OCI-LY7 (cell line): ENCODE results near the gene MAN1B1. TPM values are rescaled to one million over a fixed set of nuclear protein-coding genes. Genes with fewer than 3 reads are reported as not detected.

Source experiments
- BruUV-seq: library from RNA; stranded (reverse); fragments of 400-500 nt; replicated peaks from 2 replicates; lab custom pipeline; 2021; lab: Mats Ljungman, UMichigan
- CTCF ChIA-PET: fragments of 300-600 bp; sonication (Branson Sonifier 250); formaldehyde crosslinking; loops from one replicate; lab custom pipeline; 2022; ENCODE audit warnings: antibody characterized with exemption; ENCODE audit not compliant: unreplicated experiment; lab: Charles Lee
- POLR2A ChIA-PET: fragments of 300-600 bp; sonication (Branson Sonifier 250); formaldehyde crosslinking; loops from one replicate; lab custom pipeline; 2022; ENCODE audit warnings: antibody characterized with exemption; lab: Charles Lee
- DNase-seq: peaks from one replicate; pipeline ENCODE4 v3.0.0-alpha.2; 2015; ENCODE audit warnings: low spot score
- H2AFZ ChIP-seq: fragments of 200-600 bp; sonication (generic), shearing (Covaris generic); 2 replicates; pipeline ENCODE4 v1.6.1; 2014; ENCODE audit warnings: mild to moderate bottlenecking, antibody characterized with exemption, low read length, moderate library complexity
- H3K27ac ChIP-seq: fragments of 200-600 bp; sonication (generic); 2 replicates; pipeline ENCODE4 v1.5.1; 2014; ENCODE audit warnings: mixed run types, low read depth, mild to moderate bottlenecking, moderate library complexity, low read length, inconsistent platforms; ENCODE audit not compliant: poor library complexity, severe bottlenecking
- H3K36me3 ChIP-seq: fragments of 200-600 bp; sonication (generic); 2 replicates; pipeline ENCODE4 v1.6.1; 2014; ENCODE audit warnings: mild to moderate bottlenecking, antibody characterized with exemption, low read length, moderate library complexity, mixed read lengths; ENCODE audit not compliant: insufficient read depth
- H3K4me1 ChIP-seq: fragments of 200-600 bp; sonication (generic); 2 replicates; pipeline ENCODE4 v1.5.1; 2014; ENCODE audit warnings: mild to moderate bottlenecking, low read length; ENCODE audit not compliant: insufficient read depth, poor library complexity, severe bottlenecking
- H3K4me2 ChIP-seq: fragments of 200-600 bp; sonication (generic); 2 replicates; pipeline ENCODE4 v1.6.1; 2014; ENCODE audit warnings: mild to moderate bottlenecking, low read length
- H3K4me3 ChIP-seq: fragments of 200-600 bp; sonication (generic); 2 replicates; pipeline ENCODE4 v1.5.1; 2014; ENCODE audit warnings: mild to moderate bottlenecking, low read depth, low read length; ENCODE audit not compliant: poor library complexity, severe bottlenecking
- H3K79me2 ChIP-seq: fragments of 200-600 bp; sonication (generic); 2 replicates; pipeline ENCODE4 v1.6.1; 2016; ENCODE audit warnings: low read depth, mild to moderate bottlenecking, low read length, moderate library complexity, mixed read lengths; ENCODE audit not compliant: insufficient read depth
- H3K9me2 ChIP-seq: fragments of 200-600 bp; sonication (generic); 2 replicates; pipeline ENCODE4 v1.6.1; 2016; ENCODE audit warnings: mild to moderate bottlenecking, low read length, mixed read lengths; ENCODE audit not compliant: insufficient read depth
- H3K9me3 ChIP-seq: fragments of 200-600 bp; sonication (generic); 2 replicates; pipeline ENCODE4 v1.6.1; 2014; ENCODE audit warnings: mild to moderate bottlenecking, mixed run types, low read length, mixed read lengths
- H4K20me1 ChIP-seq: fragments of 200-600 bp; sonication (generic); 2 replicates; pipeline ENCODE4 v1.6.1; 2014; ENCODE audit warnings: mild to moderate bottlenecking, antibody characterized with exemption, low read length, moderate library complexity, mixed read lengths; ENCODE audit not compliant: insufficient read depth
- CTCF ChIP-seq: fragments of 200-600 bp; sonication (generic); conservative IDR thresholded peaks from 2 replicates; pipeline ENCODE4 v1.5.1; 2014; ENCODE audit warnings: mild to moderate bottlenecking, antibody characterized with exemption, low read length, moderate library complexity, mixed read lengths
- EZH2phosphoT487 ChIP-seq: fragments of 200-600 bp; sonication (generic); IDR thresholded peaks from 2 replicates; pipeline ENCODE4 v1.6.1; 2018; ENCODE audit warnings: low read depth, borderline replicate concordance, mild to moderate bottlenecking, mixed run types, antibody characterized with exemption, low read length, moderate library complexity, mixed read lengths
- intact Hi-C: fragments of 100-400 bp; cut with micrococcal nuclease; formaldehyde crosslinking; loops from one replicate; pipeline ENCODE4 v1.10.0; 2022; ENCODE audit not compliant: unreplicated experiment
- total RNA-seq, 2 experiments: library from RNA; depleted of rRNA in 1 of 2; stranded (reverse); fragments of >200 nt in 1 of 2; shearing (Covaris generic) in 1 of 2; gene quantifications; 2 replicates each; pipeline ENCODE4 v1.2.3, GENCODE V29; 2014 to 2022

The MAN1B1 gene
- total RNA-seq, 2 experiments from 2014 or later, result 32.7 to 43.4 TPM

- DNase-seq, result peak; percentile 50
- Histone ChIP-seq H2AFZ (no peak overlapping the region), H4K20me1 (no peaks in the 10 kb centered on the region), H3K9me2 (no peaks in the 10 kb centered on the region), H3K79me2 (peaks cover 63% of the 10 kb centered on the region; the same call in 1 of the 2 replicates), H3K4me3 (peak overlapping the region; percentile 94), H3K27ac (peak overlapping the region; percentile 92), H3K4me1 (peaks cover 58% of the 10 kb centered on the region), H3K9me3 (no peaks in the 10 kb centered on the region), H3K36me3 (peaks cover 6% of the 10 kb centered on the region), H3K4me2 (peak overlapping the region; percentile 96)
- POLR2A ChIA-PET, result interaction anchor here (0.6 to 2.6 kb wide), 4 partner anchors 23 to 411 kb away, joined by 4 to 27 read pairs (median 8); partner anchors contain the start of genes ANAPC2 and SSNA1
- intact Hi-C loops, result loop anchor here (2.0 kb wide), 1 partner anchor 74 kb away; the partner anchor contains the start of gene TPRN
- no TSS peak for BruUV-seq
- TF ChIP-seq EZH2phosphoT487, result no peak
- TF ChIP-seq CTCF, result no peak
- CTCF ChIA-PET, result no interaction called here
Measured at GRCh38 chr9:137126786-137127185, 40.0 kb downstream of the MAN1B1 start.

- Histone ChIP-seq H3K9me2 (no peaks in the 10 kb centered on the region), H3K9me3 (no peaks in the 10 kb centered on the region), H3K4me1 (peaks cover 54% of the 10 kb centered on the region), H2AFZ (no peak overlapping the region), H3K27ac (peak overlapping the region; percentile 92), H3K4me3 (peak overlapping the region; percentile 94), H4K20me1 (no peaks in the 10 kb centered on the region), H3K36me3 (peaks cover 6% of the 10 kb centered on the region), H3K79me2 (peaks cover 63% of the 10 kb centered on the region; the same call in 1 of the 2 replicates), H3K4me2 (peak overlapping the region; percentile 96)
- ChIA-PET CTCF (interaction anchor here (0.6 kb wide), 1 partner anchor 65 kb away, joined by 3 read pairs; no protein-coding TSS in a partner anchor), POLR2A (interaction anchor here (0.6 to 2.6 kb wide), 5 partner anchors 9 to 550 kb away, joined by 3 to 27 read pairs (median 7); partner anchors contain the start of genes ANAPC2 and SSNA1)
- TSS peak; percentile 82 for BruUV-seq
- TF ChIP-seq CTCF (no peak), EZH2phosphoT487 (no peak)
- DNase-seq, result peak; percentile 85
- intact Hi-C loops, result loop anchor here (2.0 kb wide), 1 partner anchor 73 kb away; the partner anchor contains the start of gene TPRN
Measured at GRCh38 chr9:137127301-137128157, 40.7 kb downstream of the MAN1B1 start.
